GM19467 (cell line): Measurements from ENCODE around the gene NEUROG3.

Experiments
- ATAC-seq: cut with Tn5 transposase; IDR thresholded peaks from one replicate; pipeline ENCODE4 v1.9.1; 2021; ENCODE audit warnings: mild to moderate bottlenecking, moderate library complexity; ENCODE audit not compliant: unreplicated experiment

The NEUROG3 gene

DNA sequence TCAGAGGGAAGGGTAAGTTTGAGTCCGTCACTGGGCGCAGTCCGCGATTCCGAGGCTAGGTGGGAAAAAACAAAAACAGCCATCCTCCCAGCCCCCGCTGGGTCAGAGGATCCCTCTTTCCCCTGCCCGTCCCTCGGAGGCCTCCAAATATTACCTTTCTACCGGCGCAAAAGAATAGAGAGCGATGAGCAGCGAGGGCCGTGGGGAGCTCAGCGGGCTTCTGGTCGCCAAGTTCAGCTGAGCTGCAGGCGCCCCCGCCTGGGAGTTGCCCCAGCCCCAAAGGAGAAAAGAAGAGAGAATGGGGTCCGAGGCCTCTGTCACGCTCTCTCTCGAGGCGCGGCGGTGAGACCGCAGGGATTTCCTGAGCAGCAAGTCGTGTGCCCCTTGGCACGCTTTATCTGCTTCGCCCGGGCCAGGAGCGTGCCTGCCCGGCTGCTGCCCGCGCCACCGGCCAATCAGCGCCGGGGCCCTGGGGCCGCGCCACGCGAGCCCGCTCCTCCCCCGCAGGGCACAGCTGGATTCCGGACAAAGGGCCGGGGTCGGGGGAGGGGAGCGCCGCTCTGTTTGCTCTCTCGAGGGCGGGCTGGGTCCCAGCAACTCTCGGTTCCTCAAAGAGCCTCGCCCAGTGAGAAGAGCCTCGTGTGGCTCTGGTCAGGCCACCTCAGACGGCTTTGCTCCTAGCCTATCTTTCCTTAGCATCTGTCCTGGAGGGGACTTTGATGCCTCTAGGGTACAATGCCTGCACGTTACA lies at the start of gene NEUROG3:
NEUROG3 (minus strand) TSS at position 367 of the 751 bp plus-strand sequence. CDS start 379 bp downstream, outside the sequence.
- ATAC-seq = no peak

DNA sequence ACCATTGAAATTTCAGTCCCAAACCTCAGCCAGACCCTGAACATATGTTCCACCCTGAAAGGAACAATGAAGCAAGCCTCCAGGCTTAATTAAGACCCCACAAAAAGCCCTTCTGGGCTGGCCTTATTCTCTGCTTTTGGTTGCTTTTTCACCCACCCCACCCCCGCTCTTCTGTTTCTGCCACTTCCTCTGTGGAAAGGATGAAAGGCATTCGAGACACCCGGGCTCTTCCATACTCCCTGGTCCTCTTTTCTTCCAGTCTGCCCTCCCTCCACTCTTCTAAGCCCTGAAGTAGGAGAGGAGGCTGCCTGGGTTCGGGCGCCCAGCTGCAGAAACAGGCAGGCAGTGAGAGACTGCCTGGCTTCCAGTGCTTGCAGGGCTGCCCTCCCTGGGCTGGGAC lies 47.4 kb upstream of the NEUROG3 start:
- no peak for ATAC-seq

GRCh38 chr10:69619626-69620025 lies 46.4 kb upstream of the NEUROG3 start:
- ATAC-seq = no peak

DNA sequence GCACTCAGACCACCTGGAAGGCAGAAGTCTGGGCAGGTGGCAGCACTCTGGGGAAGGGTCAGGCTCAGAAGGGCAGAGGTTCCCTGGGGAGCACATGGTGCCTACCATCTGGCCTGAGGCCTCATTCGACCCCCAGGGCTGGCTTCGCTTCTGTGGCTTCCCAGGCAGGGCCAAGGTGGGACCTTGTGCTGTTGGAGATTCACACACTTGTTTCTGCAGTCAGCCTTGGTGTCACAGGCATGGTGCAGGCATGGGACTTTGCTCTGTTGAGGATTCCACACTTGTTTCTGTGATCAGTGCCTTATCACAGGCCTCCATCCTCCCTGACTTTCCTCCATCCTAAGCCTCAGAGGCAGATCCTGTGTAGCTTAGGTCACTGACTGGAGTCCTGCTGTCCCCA lies 45.5 kb upstream of the NEUROG3 start:
- ATAC-seq = no peak

DNA sequence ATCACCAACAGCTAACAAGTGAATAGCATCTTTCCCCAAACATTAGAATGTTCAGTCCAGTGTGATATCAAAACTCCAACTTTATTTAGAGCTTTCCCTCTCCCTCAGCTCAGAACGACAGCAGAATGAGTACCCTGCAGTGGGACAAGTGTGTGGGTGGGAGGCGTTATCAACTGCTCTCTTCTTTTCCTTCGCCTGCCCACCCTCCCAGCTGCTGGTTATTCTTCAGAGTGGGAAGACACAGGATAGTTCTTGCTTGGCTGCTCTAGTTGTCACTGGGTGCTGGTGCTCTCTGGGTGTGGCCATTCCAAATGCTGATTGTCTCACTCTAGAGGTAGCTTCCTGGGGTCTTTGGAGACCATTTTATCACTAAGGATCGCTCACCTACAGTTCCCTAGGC lies 43.1 kb upstream of the NEUROG3 start:
- no peak for ATAC-seq

DNA sequence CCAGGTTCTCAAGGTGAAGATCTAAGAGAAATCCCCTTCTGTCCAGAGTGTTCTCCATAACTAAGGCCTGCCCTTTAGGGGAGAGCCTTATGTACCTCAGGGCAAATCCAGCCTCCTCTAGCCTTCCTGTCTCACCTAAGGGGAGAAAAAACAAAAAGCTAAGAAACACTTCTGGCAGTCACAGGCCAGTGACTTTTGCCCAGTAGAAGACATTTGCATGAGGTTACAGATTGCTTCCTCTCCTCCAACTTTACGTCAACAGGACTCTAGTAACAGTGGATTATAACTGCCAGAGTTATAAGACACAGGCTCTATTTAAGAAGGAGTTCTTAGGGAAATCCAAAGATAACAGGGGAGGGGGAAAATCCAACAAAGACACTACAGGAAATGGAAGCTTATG lies 40.9 kb upstream of the NEUROG3 start:
- no peak for ATAC-seq

DNA sequence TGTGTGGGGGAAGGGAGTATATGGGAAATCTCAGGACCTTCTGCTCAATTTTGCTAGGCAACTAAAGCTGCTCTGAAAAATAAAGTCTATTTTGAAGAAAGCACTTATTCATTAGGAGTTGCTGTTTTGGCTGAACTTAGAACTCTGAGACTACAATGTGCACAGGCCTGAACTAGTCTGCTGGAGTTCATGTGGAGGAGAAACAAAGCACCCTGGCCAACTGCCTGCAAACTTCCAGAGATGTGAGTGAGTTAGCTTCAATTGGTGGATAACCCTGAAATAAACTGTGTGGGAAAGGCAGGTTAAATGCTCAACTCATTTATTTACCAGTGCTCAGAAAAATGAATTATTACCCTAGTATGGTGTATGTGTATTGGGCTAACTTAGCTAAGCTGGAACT lies 39.5 kb upstream of the NEUROG3 start:
- ATAC-seq = no peak

DNA sequence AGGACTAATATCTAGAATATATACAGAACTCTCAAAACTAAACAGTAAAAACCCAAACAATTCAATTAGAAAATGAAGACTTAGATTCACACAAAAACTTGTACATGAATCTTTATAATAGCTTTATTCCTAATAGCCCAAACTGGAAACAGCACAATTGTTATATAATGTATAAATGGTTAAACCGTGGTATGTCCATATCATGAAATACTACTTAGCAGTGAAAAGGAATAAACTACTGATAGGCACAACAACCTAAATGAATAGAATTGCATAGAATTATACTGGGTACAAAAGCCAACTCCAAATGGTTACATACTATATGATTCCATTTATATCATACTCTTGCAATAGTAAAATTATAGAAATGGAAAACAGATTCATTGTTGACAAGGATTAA lies 35.9 kb upstream of the NEUROG3 start:
- no peak for ATAC-seq

DNA sequence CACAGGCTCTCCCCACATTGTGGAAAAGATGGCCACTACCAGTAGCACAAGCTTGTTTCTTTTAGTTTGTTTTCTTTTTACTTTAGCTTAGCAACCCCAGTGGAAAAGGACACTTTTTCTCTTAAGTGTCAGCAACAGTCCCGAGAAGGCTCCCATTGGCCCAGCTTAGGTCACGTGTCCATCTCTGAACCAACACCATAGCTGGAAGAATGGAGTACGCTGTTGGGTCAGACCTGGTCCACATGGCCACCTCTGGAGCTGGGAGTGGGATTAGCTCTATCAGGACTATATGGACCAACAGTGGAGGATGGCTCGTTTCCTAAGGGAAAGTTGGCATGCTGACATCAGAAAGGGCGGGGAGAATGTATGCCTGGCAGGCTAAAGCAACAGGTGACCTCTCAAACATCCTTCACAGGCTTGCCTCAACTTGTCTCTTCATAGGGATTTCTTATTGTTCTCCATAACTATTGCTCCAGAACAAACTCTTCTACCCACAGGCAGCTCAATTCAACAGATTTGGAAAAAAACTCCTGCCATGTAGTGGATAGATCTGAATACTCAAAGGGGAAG lies 27.6 kb upstream of the NEUROG3 start:
- no peak for ATAC-seq

DNA sequence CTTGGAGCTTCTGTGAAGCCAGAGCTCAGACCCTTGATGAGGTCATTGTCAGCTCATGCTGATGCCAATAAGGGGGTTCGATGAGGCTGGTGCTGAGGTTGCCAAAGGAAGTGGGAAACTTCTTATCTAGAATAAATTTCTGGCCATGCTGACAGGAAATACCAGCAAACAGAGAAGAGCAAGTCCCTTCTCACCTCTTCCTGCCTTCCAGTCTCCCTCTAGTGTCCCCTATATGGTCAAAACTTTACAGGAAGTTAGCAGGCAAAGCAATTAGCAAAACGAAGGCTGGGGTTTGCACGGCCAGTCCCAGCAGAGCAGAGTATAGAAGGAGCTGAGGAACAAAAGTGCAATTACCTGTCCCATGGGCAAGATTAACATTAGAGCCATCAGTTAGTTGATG lies 15.1 kb upstream of the NEUROG3 start:
- ATAC-seq = no peak

- ATAC-seq = no peak
Observed at GRCh38 chr10:69584624-69585023, 11.4 kb upstream of the NEUROG3 start.

GRCh38 chr10:69583106-69583505 lies 9.9 kb upstream of the NEUROG3 start:
- ATAC-seq = no peak

- no peak for ATAC-seq
Observed at GRCh38 chr10:69580435-69580834, 7.2 kb upstream of the NEUROG3 start.

DNA sequence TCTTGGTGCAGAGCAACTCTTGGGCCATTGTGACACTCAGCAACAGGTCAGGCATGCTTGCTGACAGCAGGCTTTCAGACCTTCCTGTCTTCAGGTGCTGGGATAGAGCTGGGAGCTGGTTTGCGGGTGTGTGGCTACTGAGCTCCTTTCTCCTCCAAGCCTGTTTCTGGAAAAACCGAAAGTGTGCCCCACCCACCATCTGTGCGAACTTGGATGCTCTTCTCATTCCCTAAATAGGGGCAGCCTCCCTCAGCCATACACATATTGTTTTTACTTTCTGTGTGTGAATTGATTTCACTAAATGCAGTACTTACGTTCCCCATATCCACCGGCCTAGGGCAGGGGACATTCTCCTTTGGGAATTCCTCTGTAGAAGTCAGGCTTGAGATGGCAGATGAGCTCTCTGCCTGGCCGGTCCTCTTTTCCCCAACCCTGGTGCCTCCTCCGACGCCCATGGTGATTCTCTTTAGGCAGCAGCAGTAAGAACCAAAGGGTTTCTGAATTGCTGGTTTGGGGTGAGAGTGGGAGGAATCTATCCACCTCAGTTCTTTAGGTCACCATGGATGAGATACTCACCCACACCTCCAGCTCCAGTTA lies 6.3 kb upstream of the NEUROG3 start:
- ATAC-seq = no peak

DNA sequence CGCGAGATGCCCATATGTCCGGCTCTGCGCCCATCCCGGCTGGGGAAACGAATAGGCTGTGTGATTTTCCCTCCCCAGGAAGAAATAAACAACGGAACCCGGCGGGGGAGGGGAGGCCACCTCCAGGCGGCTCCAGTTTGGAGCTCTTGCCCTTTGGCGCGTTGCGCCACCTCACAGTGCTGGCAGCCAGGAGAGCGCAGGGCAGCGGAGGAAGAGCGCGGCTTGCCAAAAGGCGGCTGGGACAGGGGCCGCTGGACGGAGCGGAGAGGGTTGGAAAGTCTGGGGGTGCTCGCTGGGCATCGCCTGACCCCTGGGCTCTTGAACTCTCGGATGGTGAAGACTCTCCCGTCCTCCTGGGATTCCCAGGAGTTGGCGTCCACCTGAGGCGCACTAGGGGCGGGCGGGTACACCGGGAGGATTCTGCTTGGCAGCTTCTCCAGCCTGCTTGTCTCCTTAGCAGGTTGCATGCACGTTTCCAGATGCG lies 5.3 kb upstream of the NEUROG3 start:
- no peak for ATAC-seq

- ATAC-seq = no peak
Observed at GRCh38 chr10:69577268-69578232, 4.3 kb upstream of the NEUROG3 start.

GRCh38 chr10:69576334-69577011 lies 3.3 kb upstream of the NEUROG3 start:
- ATAC-seq = no peak

DNA sequence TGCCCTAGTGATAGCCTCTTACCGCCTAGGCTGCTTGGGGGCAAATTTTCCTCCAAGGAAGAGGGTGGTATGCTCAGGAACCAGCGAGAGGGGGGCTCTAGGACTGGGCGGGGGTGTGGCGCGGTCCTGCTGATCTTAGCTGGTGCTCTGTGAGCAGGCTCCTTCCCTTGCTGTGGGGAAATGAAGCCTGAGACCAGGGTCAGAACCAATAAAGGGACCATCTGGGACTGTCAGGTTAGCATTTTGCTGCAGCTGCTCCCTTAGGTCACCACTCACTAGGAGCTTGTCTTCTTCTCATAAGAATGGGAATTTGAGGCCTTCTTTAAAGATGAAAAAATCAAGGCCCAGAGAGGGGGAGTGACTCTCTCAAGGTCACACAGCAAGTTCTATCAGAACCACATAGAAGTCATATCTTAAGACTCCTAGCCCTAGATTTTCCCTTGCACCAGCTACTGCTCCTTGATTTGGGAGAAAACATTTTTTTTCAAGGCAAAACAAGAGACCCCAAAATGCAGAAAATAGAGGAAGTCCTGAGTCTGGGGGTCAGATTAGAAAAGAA lies 2.0 kb upstream of the NEUROG3 start:
- ATAC-seq = no peak

DNA sequence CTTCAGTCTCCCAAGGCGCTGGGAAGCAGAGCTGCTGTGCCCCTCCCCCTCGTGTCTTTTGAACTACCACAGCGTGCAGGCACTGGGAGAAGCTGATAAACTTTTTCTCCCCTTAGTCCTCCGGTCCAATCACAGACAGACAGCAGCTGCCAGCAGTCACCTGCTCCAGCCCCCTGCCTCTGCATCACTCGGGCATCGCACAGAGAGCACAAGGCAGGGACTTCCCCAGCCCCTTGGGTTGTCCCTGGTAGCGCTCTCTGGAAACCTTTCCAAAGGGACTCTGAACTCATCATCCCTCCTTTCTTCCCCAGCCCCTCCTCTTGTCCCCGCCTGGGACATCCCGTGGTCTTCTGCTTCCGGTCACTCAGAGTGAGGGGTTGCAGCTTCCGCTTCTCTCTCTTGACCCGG lies 1.4 kb upstream of the NEUROG3 start:
- no peak for ATAC-seq
